Keratinocyte (primary cell): ENCODE data around the gene PCBP1.
"Not testable (repeated sequence)": the region's sequence is repeated elsewhere in the genome, so short reads cannot be mapped to it uniquely, and the experiment has no call there.

Source experiments
- CTCF ChIP-seq, 3 experiments: IDR thresholded peaks in 1 of 3; conservative IDR thresholded peaks in 1 of 3; optimal IDR thresholded peaks in 1 of 3; 2 replicates in 2 of 3; 3 replicates in 1 of 3; pipeline versions ENCODE3 to v1.5.1; 2011; ENCODE audit warnings: low read length in 3 of 3, mild to moderate bottlenecking in 3 of 3, moderate library complexity in 2 of 3, control low read depth in 1 of 3, inconsistent platforms in 1 of 3; ENCODE audit not compliant: insufficient read depth in 2 of 3; ENCODE audit errors: extremely low read depth in 1 of 3
- EZH2 ChIP-seq: IDR thresholded peaks from one replicate; pipeline ENCODE4 v1.6.1; 2012; ENCODE audit warnings: inconsistent platforms, mild to moderate bottlenecking, low read length, moderate library complexity

GRCh38 chr2:70092576-70093243 is 5.4 kb downstream of the PCBP1 start:
- not testable (repeated sequence) for TF ChIP-seq CTCF (optimal IDR thresholded peaks at IDR 0.05 in 1 of 3, IDR thresholded peaks at IDR 0.05 in 1 of 3, conservative IDR thresholded peaks at IDR 0.05 in 1 of 3; ENCODE audit: extremely low read depth in 1 of 3, insufficient read depth in 2 of 3, low read length in 3 of 3); EZH2
